AG10803 (cell line): ENCODE measurements around the gene RTL1.

Source experiments
- DNase-seq: peaks from one replicate; pipeline ENCODE4 v3.0.0; 2010; ENCODE audit warnings: low read depth
- H3K4me3 ChIP-seq: 2 replicates; pipeline ENCODE4 v1.5.1; 2011; ENCODE audit warnings: mild to moderate bottlenecking, low read length, control low read depth
- CTCF ChIP-seq: conservative IDR thresholded peaks from 2 replicates; pipeline ENCODE4 v1.5.1; 2011; ENCODE audit warnings: mild to moderate bottlenecking, low read length, control low read depth, inconsistent platforms

RTL1 gene

GRCh38 chr14:100885617-100886016, 17.9 kb downstream of the RTL1 start:
- no peak overlapping the region for H3K4me3 ChIP-seq
- no peak; the same call in 1 of the 2 replicates for TF ChIP-seq CTCF
- DNase-seq = peak; percentile 23

- no peak for DNase-seq
- H3K4me3 ChIP-seq = no peak overlapping the region
- TF ChIP-seq CTCF = no peak
These were observed 18.3 kb downstream of the RTL1 start for GRCh38 chr14:100885196-100885595.

- no peak overlapping the region for H3K4me3 ChIP-seq
- no peak for DNase-seq
- no peak for TF ChIP-seq CTCF
These were observed 19.1 kb downstream of the RTL1 start for GRCh38 chr14:100884456-100884855.

DNA sequence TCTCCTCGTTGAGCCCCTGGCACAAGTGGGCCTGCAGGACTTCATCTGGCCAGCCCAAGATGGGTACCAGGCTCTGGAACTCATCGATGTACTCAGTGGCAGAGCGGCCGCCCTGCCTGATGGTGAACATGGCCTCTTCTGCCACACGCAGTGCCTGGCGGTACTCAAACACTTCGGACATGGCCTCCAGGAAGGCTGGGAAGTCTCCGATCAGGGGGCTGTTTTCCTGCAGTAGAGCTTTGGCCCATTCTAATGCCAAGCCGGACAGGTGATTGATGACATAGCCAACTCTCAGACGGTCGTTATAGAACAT, 19.8 kb downstream of the RTL1 start:
- DNase-seq = no peak
- no peak overlapping the region for H3K4me3 ChIP-seq
- TF ChIP-seq CTCF = no peak

DNA sequence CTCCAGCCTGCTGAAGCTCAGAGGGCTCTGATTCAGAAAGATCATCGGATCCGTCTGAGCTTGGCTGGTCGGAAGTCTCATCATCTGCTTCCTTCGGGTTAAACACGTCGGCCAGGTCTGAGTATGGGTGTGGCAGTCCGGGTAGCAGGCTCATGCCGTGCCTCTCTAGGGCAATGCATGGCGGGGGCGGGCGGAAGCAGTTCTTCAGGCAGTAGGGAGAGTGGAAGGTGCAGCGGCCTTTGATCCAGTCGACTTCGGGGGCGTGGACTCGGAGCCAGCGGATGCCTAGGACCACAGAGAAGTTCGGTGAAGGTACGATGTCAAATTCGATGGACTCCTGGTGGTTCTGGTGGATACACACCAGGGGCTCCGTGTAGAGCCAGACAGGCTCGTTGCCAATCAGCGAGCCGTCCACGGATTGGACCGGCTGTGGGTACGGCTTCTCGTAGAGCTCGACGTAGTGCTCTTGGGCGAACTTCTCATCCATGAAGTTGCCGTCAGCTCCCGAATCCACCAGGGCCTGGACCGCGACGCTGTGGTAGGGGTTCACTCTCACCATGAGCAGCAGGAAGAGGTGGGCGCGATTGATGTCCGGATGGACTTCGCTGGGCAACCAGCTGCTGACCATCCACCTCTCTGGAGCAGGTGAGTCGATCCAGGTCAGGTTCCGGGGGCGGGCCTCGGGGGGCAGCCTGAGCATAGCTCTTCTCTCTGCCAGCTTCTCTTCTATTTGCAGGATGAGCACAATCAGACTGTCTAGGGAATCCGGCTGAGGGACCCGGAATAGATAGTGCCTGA, 20.3 kb downstream of the RTL1 start:
- H3K4me3 ChIP-seq = no peak overlapping the region
- no peak for TF ChIP-seq CTCF
- no peak for DNase-seq

- H3K4me3 ChIP-seq = no peak overlapping the region
- TF ChIP-seq CTCF = no peak
- no peak for DNase-seq
These were observed 21.2 kb downstream of the RTL1 start for GRCh38 chr14:100882026-100882967.
